RPMI8226 (cell line): ENCODE measurements around the gene RCOR3.

Experiments
- DNase-seq: peaks from one replicate; pipeline ENCODE4 v3.0.0-alpha.2; 2015

Gene RCOR3

GRCh38 chr1:211326140-211326527 is 67.0 kb downstream of the RCOR3 start:
- DNase-seq: no peak

- peak; percentile 71 for DNase-seq
Observed at GRCh38 chr1:211326528-211327345, 67.6 kb downstream of the RCOR3 start, which contains the start of gene TRAF5. Gene TRAF5 (plus strand): TSS chr1:211326833. CDS start chr1:211353240, 26,407 bp downstream.

GRCh38 chr1:211327346-211327921 is 68.3 kb downstream of the RCOR3 start:
- peak; percentile 77 for DNase-seq

GRCh38 chr1:211328084-211328694 is 69.0 kb downstream of the RCOR3 start:
- DNase-seq: no peak

GRCh38 chr1:211328866-211329475 is 69.8 kb downstream of the RCOR3 start:
- DNase-seq: no peak

- DNase-seq: peak; percentile 61
Observed at GRCh38 chr1:211329764-211330201, 70.6 kb downstream of the RCOR3 start.

GRCh38 chr1:211330282-211330936 is 71.2 kb downstream of the RCOR3 start:
- DNase-seq: no peak

GRCh38 chr1:211331011-211331709 is 72.0 kb downstream of the RCOR3 start:
- no peak for DNase-seq

GRCh38 chr1:211332036-211332616 is 73.0 kb downstream of the RCOR3 start:
- no peak for DNase-seq

GRCh38 chr1:211332830-211333229 is 73.7 kb downstream of the RCOR3 start:
- no peak for DNase-seq

GRCh38 chr1:211333906-211334305 is 74.7 kb downstream of the RCOR3 start:
- DNase-seq: no peak

- no peak for DNase-seq
Observed at GRCh38 chr1:211334986-211335385, 75.8 kb downstream of the RCOR3 start.

GRCh38 chr1:211335522-211336157 is 76.5 kb downstream of the RCOR3 start:
- DNase-seq: peak; percentile 88

GRCh38 chr1:211336161-211336560 is 77.0 kb downstream of the RCOR3 start:
- DNase-seq: peak; percentile 82

- DNase-seq: no peak
Observed at GRCh38 chr1:211336775-211337174, 77.6 kb downstream of the RCOR3 start.

- no peak for DNase-seq
Observed at GRCh38 chr1:211337430-211338223, 78.5 kb downstream of the RCOR3 start.

GRCh38 chr1:211338224-211338620 is 79.1 kb downstream of the RCOR3 start:
- DNase-seq: no peak

GRCh38 chr1:211339631-211340041 is 80.5 kb downstream of the RCOR3 start:
- DNase-seq: peak; percentile 47

GRCh38 chr1:211340622-211341507 is 81.7 kb downstream of the RCOR3 start:
- DNase-seq: peak; percentile 89
